K562 (cell line): ENCODE measurements around the gene GBF1. TPM values are rescaled to one million over a fixed set of nuclear protein-coding genes. Genes with fewer than 3 reads are reported as not detected.

Experiments used
- ARNT ChIP-seq, 2 experiments: fragments of 450-650 bp; IDR thresholded peaks; 2 replicates each; pipeline ENCODE4 v1.6.1; 2016; ENCODE audit warnings: mild to moderate bottlenecking in 1 of 2
- BRD4 ChIP-seq: fragments of 200-600 bp; sonication (generic); IDR thresholded peaks from 2 replicates; pipeline ENCODE4 v1.6.1; 2017; ENCODE audit warnings: inconsistent platforms
- CBFA2T2 ChIP-seq: fragments of 450-650 bp; conservative IDR thresholded peaks from 2 replicates; pipeline ENCODE4 v1.6.1; 2017; ENCODE audit warnings: mild to moderate bottlenecking
- FOS ChIP-seq: IDR thresholded peaks from 3 replicates; pipeline ENCODE4 v1.6.1; 2011; ENCODE audit not compliant: insufficient read length; ENCODE audit errors: extremely low read depth
- FUS ChIP-seq: fragments of 200-400 bp; formaldehyde crosslinking; optimal IDR thresholded peaks from 2 replicates; pipeline ENCODE3; 2017; ENCODE audit warnings: low read depth, low read length
- GTF2A2 ChIP-seq: IDR thresholded peaks from 2 replicates; pipeline ENCODE4 v1.6.1; 2016; ENCODE audit warnings: mild to moderate bottlenecking, missing genetic modification characterization, missing compliant biosample characterization
- HSF4 ChIP-seq: fragments of 250-450 bp; sonication (Bioruptor Pico); IDR thresholded peaks from 2 replicates; pipeline ENCODE4 v2.1.2; 2022; ENCODE audit warnings: mild to moderate bottlenecking, moderate library complexity, borderline replicate concordance
- KLF1 ChIP-seq: fragments of 450-650 bp; IDR thresholded peaks from 2 replicates; pipeline ENCODE4 v1.6.1; 2016; ENCODE audit warnings: missing genetic modification characterization, missing compliant biosample characterization
- MED1 ChIP-seq: sonication (generic); formaldehyde crosslinking; IDR thresholded peaks from 2 replicates; pipeline ENCODE4 v1.8.1; 2023; ENCODE audit warnings: missing genetic modification reagents, borderline replicate concordance
- MTA3 ChIP-seq: fragments of 450-650 bp; formaldehyde crosslinking; IDR thresholded peaks from 2 replicates; pipeline ENCODE4 v1.6.1; 2017; ENCODE audit warnings: mild to moderate bottlenecking, borderline replicate concordance
- NELFE ChIP-seq: IDR thresholded peaks from 2 replicates; pipeline ENCODE4 v1.6.1; 2011; ENCODE audit warnings: mild to moderate bottlenecking; ENCODE audit not compliant: insufficient read depth, insufficient read length
- NR1H2 ChIP-seq: sonication (generic); formaldehyde crosslinking; IDR thresholded peaks from 2 replicates; pipeline ENCODE4 v1.4.0; 2020; ENCODE audit warnings: mild to moderate bottlenecking, missing genetic modification reagents
- PHTF2 ChIP-seq: fragments of 250-450 bp; sonication (Bioruptor Pico); IDR thresholded peaks from 2 replicates; pipeline ENCODE4 v1.5.0; 2021; ENCODE audit warnings: mild to moderate bottlenecking
- POLR2AphosphoS5 ChIP-seq: IDR thresholded peaks from 2 replicates; pipeline ENCODE4 v1.6.1; 2011; ENCODE audit warnings: mild to moderate bottlenecking, low read depth, low read length, moderate library complexity; ENCODE audit not compliant: control insufficient read depth, insufficient read depth
- RBM22 ChIP-seq: fragments of 200-400 bp; formaldehyde crosslinking; IDR thresholded peaks from 2 replicates; pipeline ENCODE4 v1.6.1; 2018; ENCODE audit warnings: low read length, low read depth; ENCODE audit not compliant: poor library complexity, severe bottlenecking
- RCOR1 ChIP-seq, 2 experiments: IDR thresholded peaks; 2 replicates each; pipeline ENCODE4 v1.6.1; 2012; ENCODE audit warnings: low read depth in 2 of 2, low read length in 2 of 2, borderline replicate concordance in 1 of 2, improper control_type of control experiment in 1 of 2
- SRSF3 ChIP-seq: fragments of 200-400 bp; formaldehyde crosslinking; IDR thresholded peaks from 2 replicates; pipeline ENCODE4 v1.6.1; 2016; ENCODE audit warnings: mild to moderate bottlenecking, low read length, moderate library complexity; ENCODE audit not compliant: insufficient read depth
- TGIF2 ChIP-seq: sonication (generic); formaldehyde crosslinking; IDR thresholded peaks from 2 replicates; pipeline ENCODE4 v1.8.1; 2022; ENCODE audit warnings: mild to moderate bottlenecking, missing genetic modification reagents, moderate library complexity
- USF2 ChIP-seq: sonication (generic); formaldehyde crosslinking; IDR thresholded peaks from 2 replicates; pipeline ENCODE4 v1.5.0; 2020; ENCODE audit warnings: missing genetic modification reagents
- ZNF174 ChIP-seq: fragments of 250-450 bp; sonication (Bioruptor Pico); IDR thresholded peaks from 2 replicates; pipeline ENCODE4 v1.4.0; 2020; ENCODE audit warnings: mild to moderate bottlenecking
- ZNF253 ChIP-seq: fragments of 250-450 bp; sonication (Bioruptor Pico); conservative IDR thresholded peaks from 2 replicates; pipeline ENCODE4 v1.6.1; 2021; ENCODE audit warnings: mild to moderate bottlenecking
- ZNF395 ChIP-seq: fragments of 200-800 bp; sonication (Bioruptor generic); IDR thresholded peaks from 2 replicates; pipeline ENCODE4 v1.6.1; 2017; ENCODE audit warnings: missing genetic modification characterization, missing compliant biosample characterization
- ZNF511 ChIP-seq: sonication (generic); formaldehyde crosslinking; IDR thresholded peaks from 2 replicates; pipeline ENCODE4 v1.8.0; 2022; ENCODE audit warnings: mild to moderate bottlenecking, missing genetic modification reagents
- ZNF589 ChIP-seq: fragments of 200-800 bp; sonication (Bioruptor generic); IDR thresholded peaks from 2 replicates; pipeline ENCODE4 v1.6.1; 2016; ENCODE audit warnings: low read depth, missing genetic modification characterization, missing compliant biosample characterization
- ZNF740 ChIP-seq, 3 experiments: fragments of 200-800 bp in 1 of 3; sonication (Bioruptor generic) in 1 of 3; sonication (generic) in 1 of 3; formaldehyde crosslinking in 1 of 3; IDR thresholded peaks; 2 replicates each; pipeline versions ENCODE4 v1.6.1 to v1.8.0; 2016 to 2022; ENCODE audit warnings: mild to moderate bottlenecking in 2 of 3, missing compliant biosample characterization in 2 of 3, missing genetic modification characterization in 2 of 3, missing genetic modification reagents in 1 of 3
- polyA plus RNA-seq, 8 experiments: library from polyadenylated mRNA; depleted of rRNA in 4 of 8; stranded (reverse) in 5 of 8; unstranded in 3 of 8; fragments of >200 nt; fragmentation: Nextera tagmentation in 2 of 8; fragmentation: Illumina TruSeq in 1 of 8; extraction: Ambion mirVana in 2 of 8; extraction: Trizol in 1 of 8; gene quantifications; 2 replicates each; pipeline versions ENCODE4 v1.2.1 to v1.2.3, GENCODE V29; 2011 to 2014; ENCODE audit warnings: inconsistent platforms in 1 of 8, missing spikeins in 1 of 8
- total RNA-seq, 7 experiments: library from RNA; depleted of rRNA in 6 of 7; stranded (reverse); fragments of >200 nt in 6 of 7; fragmentation: Illumina TruSeq in 2 of 7; extraction: Trizol in 2 of 7; gene quantifications; 2 replicates each; pipeline versions ENCODE4 v1.2.1 to v1.2.3, GENCODE V29; 2011 to 2021; ENCODE audit warnings: low replicate concordance in 1 of 7

Gene GBF1
- total and polyA plus RNA-seq, 9 of the 15 experiments (the other 6 are each of a cell fraction or from before 2014, with no cell fraction given) = 0.69 to 28.0 (median 10.3) TPM

GRCh38 chr10:102231357-102232318, 13.7 kb upstream of the GBF1 start (continued):
- TF ChIP-seq ZNF740 (CRISPR knock-in tag; IDR thresholded peaks at IDR 0.05) (peak; percentile 74; the same call in 1 of the 2 replicates), ZNF740 (tag; IDR thresholded peaks at IDR 0.05) (no peak), BRD4 (no peak), USF2 (CRISPR knock-in tag) (no peak), ZNF174 (no peak), ZNF395 (CRISPR knock-in tag) (no peak), ZNF253 (CRISPR knock-in tag) (no peak), RCOR1 (IDR thresholded peaks at IDR 0.05; ENCODE audit: borderline replicate concordance in 1 of 2, low read depth in 2 of 2, low read length in 2 of 2) (0 out of 4 replicates have a peak, but pooled peaks of 1 of the 2 experiments have one; percentile 15), ZNF589 (CRISPR knock-in tag) (no peak), CBFA2T2 (no peak), FOS (no peak), ZNF511 (CRISPR knock-in tag) (no peak), NELFE (no peak), KLF1 (tag) (no peak), RBM22 (no peak), POLR2AphosphoS5 (no peak), NR1H2 (CRISPR knock-in tag) (no peak), TGIF2 (CRISPR knock-in tag) (no peak), HSF4 (CRISPR knock-in tag) (no peak), FUS (no peak), MTA3 (peak; percentile 59; the same call in 1 of the 2 replicates), MED1 (CRISPR knock-in tag) (no peak), SRSF3 (no peak), GTF2A2 (tag) (no peak), PHTF2 (CRISPR knock-in tag) (no peak), ARNT (IDR thresholded peaks at IDR 0.05) (no peak)
